HL-60 (cell line): ENCODE data around the gene MEIKIN.

Experiments
- DNase-seq, 2 experiments: peaks; one replicate each; pipeline ENCODE4 v3.0.0-alpha.2; 2010 to 2020; ENCODE audit warnings: low read depth in 1 of 2, low spot score in 1 of 2
- H3K27ac ChIP-seq: fragments of 250-450 bp; sonication (Bioruptor Pico); replicated peaks from 2 replicates; pipeline ENCODE4 v1.5.1; 2020; ENCODE audit warnings: mild to moderate bottlenecking, moderate library complexity
- H3K27me3 ChIP-seq: fragments of 250-450 bp; sonication (Bioruptor Pico); 2 replicates; pipeline ENCODE4 v1.5.1; 2021; ENCODE audit warnings: mild to moderate bottlenecking, moderate library complexity; ENCODE audit not compliant: insufficient read depth, poor library complexity, severe bottlenecking
- H3K4me3 ChIP-seq: replicated peaks from 2 replicates; pipeline ENCODE4 v1.5.1; 2011; ENCODE audit warnings: mild to moderate bottlenecking, control low read depth, low read length; ENCODE audit not compliant: insufficient read depth
- GABPA ChIP-seq: IDR thresholded peaks from 2 replicates; pipeline ENCODE4 v1.6.1; 2012; ENCODE audit warnings: low read depth
- POLR2AphosphoS5 ChIP-seq: IDR thresholded peaks from 2 replicates; pipeline ENCODE4 v1.6.1; 2012; ENCODE audit warnings: low read depth
- SPI1 ChIP-seq: IDR thresholded peaks from 2 replicates; pipeline ENCODE4 v1.6.1; 2012; ENCODE audit warnings: low read depth, mild to moderate bottlenecking, borderline replicate concordance
- TF ChIP-seq, protein P1 (sequence below): IDR thresholded peaks from one replicate; pipeline ENCODE4 v1.5.1; 2011; ENCODE audit warnings: low read length, control low read depth, inconsistent platforms; ENCODE audit not compliant: insufficient read depth
- TF ChIP-seq, protein P2 (sequence below): IDR thresholded peaks from 2 replicates; pipeline ENCODE4 v1.6.1; 2012; ENCODE audit warnings: low read depth; ENCODE audit not compliant: insufficient replicate concordance

MEIKIN gene

DNA sequence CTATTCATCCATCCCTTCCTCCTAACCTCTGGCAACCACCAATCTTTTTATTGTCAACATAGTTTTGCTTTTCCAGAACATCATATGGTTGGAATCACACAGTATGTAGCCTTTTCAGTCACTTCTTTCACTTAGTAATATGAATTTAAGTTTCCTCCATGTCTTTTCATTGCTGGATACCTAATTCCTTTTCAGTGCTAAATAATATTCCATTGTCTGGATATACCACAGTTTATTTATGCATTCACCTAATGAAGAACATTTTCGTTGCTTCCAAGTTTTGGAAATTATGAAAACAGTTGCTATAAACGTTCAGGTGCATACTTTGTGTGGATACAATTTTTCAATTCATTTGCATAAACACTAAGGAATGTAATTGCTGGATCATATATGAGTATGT, 77.9 kb downstream of the MEIKIN start:
- TF ChIP-seq, protein P1, sequence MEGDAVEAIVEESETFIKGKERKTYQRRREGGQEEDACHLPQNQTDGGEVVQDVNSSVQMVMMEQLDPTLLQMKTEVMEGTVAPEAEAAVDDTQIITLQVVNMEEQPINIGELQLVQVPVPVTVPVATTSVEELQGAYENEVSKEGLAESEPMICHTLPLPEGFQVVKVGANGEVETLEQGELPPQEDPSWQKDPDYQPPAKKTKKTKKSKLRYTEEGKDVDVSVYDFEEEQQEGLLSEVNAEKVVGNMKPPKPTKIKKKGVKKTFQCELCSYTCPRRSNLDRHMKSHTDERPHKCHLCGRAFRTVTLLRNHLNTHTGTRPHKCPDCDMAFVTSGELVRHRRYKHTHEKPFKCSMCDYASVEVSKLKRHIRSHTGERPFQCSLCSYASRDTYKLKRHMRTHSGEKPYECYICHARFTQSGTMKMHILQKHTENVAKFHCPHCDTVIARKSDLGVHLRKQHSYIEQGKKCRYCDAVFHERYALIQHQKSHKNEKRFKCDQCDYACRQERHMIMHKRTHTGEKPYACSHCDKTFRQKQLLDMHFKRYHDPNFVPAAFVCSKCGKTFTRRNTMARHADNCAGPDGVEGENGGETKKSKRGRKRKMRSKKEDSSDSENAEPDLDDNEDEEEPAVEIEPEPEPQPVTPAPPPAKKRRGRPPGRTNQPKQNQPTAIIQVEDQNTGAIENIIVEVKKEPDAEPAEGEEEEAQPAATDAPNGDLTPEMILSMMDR: no peak
- TF ChIP-seq GABPA: no peak
- no peak for TF ChIP-seq SPI1
- no peak for TF ChIP-seq POLR2AphosphoS5
- TF ChIP-seq, protein P2, sequence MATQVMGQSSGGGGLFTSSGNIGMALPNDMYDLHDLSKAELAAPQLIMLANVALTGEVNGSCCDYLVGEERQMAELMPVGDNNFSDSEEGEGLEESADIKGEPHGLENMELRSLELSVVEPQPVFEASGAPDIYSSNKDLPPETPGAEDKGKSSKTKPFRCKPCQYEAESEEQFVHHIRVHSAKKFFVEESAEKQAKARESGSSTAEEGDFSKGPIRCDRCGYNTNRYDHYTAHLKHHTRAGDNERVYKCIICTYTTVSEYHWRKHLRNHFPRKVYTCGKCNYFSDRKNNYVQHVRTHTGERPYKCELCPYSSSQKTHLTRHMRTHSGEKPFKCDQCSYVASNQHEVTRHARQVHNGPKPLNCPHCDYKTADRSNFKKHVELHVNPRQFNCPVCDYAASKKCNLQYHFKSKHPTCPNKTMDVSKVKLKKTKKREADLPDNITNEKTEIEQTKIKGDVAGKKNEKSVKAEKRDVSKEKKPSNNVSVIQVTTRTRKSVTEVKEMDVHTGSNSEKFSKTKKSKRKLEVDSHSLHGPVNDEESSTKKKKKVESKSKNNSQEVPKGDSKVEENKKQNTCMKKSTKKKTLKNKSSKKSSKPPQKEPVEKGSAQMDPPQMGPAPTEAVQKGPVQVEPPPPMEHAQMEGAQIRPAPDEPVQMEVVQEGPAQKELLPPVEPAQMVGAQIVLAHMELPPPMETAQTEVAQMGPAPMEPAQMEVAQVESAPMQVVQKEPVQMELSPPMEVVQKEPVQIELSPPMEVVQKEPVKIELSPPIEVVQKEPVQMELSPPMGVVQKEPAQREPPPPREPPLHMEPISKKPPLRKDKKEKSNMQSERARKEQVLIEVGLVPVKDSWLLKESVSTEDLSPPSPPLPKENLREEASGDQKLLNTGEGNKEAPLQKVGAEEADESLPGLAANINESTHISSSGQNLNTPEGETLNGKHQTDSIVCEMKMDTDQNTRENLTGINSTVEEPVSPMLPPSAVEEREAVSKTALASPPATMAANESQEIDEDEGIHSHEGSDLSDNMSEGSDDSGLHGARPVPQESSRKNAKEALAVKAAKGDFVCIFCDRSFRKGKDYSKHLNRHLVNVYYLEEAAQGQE: no peak
- H3K27me3 ChIP-seq: no peaks in the 10 kb centered on the region
- H3K4me3 ChIP-seq: no peak overlapping the region
- no peak overlapping the region for H3K27ac ChIP-seq
- no peak for DNase-seq

DNA sequence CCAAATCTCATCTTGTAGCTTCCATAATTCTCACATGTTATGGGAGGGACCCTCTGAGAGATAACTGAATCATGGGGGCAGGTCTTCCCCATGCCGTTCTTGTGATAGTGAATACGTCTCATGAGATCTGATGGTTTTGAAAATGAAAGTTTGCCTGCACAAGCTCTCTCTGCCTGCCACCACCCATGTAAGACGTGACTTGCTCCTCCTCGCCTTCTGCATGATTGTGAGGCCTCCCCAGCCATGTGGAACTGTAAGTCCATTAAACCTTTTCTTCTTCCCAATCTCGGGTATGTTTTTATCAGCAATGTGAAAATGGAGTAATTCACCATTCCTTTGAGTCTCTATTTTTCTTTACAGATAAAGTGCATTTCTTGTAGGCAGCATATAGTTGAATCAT, 81.8 kb downstream of the MEIKIN start:
- TF ChIP-seq POLR2AphosphoS5 (no peak), GABPA (no peak), SPI1 (no peak)
- TF ChIP-seq, protein P1: no peak
- TF ChIP-seq, protein P2: no peak
- H3K27me3 ChIP-seq: no peaks in the 10 kb centered on the region
- H3K4me3 ChIP-seq: no peak overlapping the region
- no peak overlapping the region for H3K27ac ChIP-seq
- DNase-seq: no peak

DNA sequence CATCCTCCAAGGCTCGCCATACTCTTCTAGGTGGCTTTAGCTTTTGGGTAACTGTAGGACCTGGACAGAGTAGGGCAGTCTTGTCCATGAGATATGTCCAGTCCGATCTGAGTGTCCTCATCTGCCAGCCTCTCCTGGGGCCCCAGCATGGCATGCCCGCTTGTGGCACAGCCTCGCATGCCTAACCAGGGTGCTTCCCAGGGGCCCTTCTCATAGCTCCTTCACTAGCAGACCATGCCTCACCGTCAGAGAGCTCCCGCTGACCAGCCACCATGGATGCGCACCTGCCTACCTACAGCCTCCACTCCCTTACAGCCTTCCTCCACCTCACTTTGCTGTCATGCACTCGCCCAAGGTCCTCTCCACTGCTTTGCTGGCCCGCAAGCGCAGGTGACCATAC, 88.1 kb downstream of the MEIKIN start:
- no peak overlapping the region for H3K27ac ChIP-seq
- H3K27me3 ChIP-seq: no peaks in the 10 kb centered on the region
- H3K4me3 ChIP-seq: no peak overlapping the region
- TF ChIP-seq GABPA (no peak), POLR2AphosphoS5 (no peak), SPI1 (no peak)
- TF ChIP-seq, protein P1: no peak
- TF ChIP-seq, protein P2: no peak
- no peak for DNase-seq
